ENCODE results near the gene DOCK10. TPM values are rescaled to one million over a fixed set of nuclear protein-coding genes. Genes with fewer than 3 reads are reported as not detected.

The DOCK10 gene
- total RNA-seq: 10 to 100 TPM in 3 of 4 donors, 1 to 10 TPM in 1; 8.3 to 47.4 (median 18.3) TPM

- no peak for TF ChIP-seq CTCF (IDR thresholded peaks at IDR 0.05; ENCODE audit: low read depth)
Observed at GRCh38 chr2:225041851-225042799, at the start of gene DOCK10. TSS of gene DOCK10 (minus strand) at chr2:225042468. CDS start at chr2:225042374, 94 bp downstream.

- TF ChIP-seq CTCF (IDR thresholded peaks at IDR 0.05; ENCODE audit: low read depth): no peak
Observed at GRCh38 chr2:225091336-225091735, 49.1 kb upstream of the DOCK10 start.

GRCh38 chr2:225090746-225091145, 48.5 kb upstream of the DOCK10 start:
- TF ChIP-seq CTCF (IDR thresholded peaks at IDR 0.05; ENCODE audit: low read depth): no peak

- no peak for TF ChIP-seq CTCF (IDR thresholded peaks at IDR 0.05; ENCODE audit: low read depth)
Observed at GRCh38 chr2:225086915-225087314, 44.6 kb upstream of the DOCK10 start.

- TF ChIP-seq CTCF (IDR thresholded peaks at IDR 0.05; ENCODE audit: low read depth): no peak
Observed at GRCh38 chr2:225086439-225086838, 44.2 kb upstream of the DOCK10 start.

- no peak for TF ChIP-seq CTCF (IDR thresholded peaks at IDR 0.05; ENCODE audit: low read depth)
Observed at GRCh38 chr2:225083276-225083675, 41.0 kb upstream of the DOCK10 start.

GRCh38 chr2:225076125-225076524, 33.9 kb upstream of the DOCK10 start:
- TF ChIP-seq CTCF (IDR thresholded peaks at IDR 0.05; ENCODE audit: low read depth): no peak
